Activated T-helper 2 cell treated with anti-CD3 and anti-CD28 coated beads, Interferon-gamma antibody, Interleukin-2, Interleukin-4, amounts not matched to agents 10 μg/mL and 5 μg/mL and 100 μg/mL, durations not matched to agents 14 hours and 24 hours and 36 hours (primary cell): ENCODE measurements around the gene ALG12. TPM values are rescaled to one million over a fixed set of nuclear protein-coding genes. Genes with fewer than 3 reads are reported as not detected.

Source experiments
- DNase-seq: peaks from one replicate; pipeline ENCODE4 v3.0.0; 2021; ENCODE audit warnings: low spot score
- H3K27ac Mint-ChIP-seq: one replicate; pipeline ENCODE4 v1.8.0; 2021; ENCODE audit warnings: mixed read lengths
- H3K27me3 Mint-ChIP-seq: one replicate; pipeline ENCODE4 v1.8.0; 2021; ENCODE audit warnings: low read depth, mixed read lengths
- H3K36me3 Mint-ChIP-seq: one replicate; pipeline ENCODE4 v1.8.0; 2021; ENCODE audit warnings: low read depth, mixed read lengths
- H3K4me1 Mint-ChIP-seq: one replicate; pipeline ENCODE4 v1.8.0; 2021; ENCODE audit warnings: low read depth, mixed read lengths
- H3K4me3 Mint-ChIP-seq: one replicate; pipeline ENCODE4 v1.8.0; 2021; ENCODE audit warnings: low read depth, mild to moderate bottlenecking, moderate library complexity, mixed read lengths
- H3K9me3 Mint-ChIP-seq: one replicate; pipeline ENCODE4 v1.8.0; 2021; ENCODE audit warnings: mixed read lengths
- intact Hi-C: fragments of 100-400 bp; cut with micrococcal nuclease; formaldehyde crosslinking; loops from one replicate; pipeline ENCODE4 v1.15.1; 2023
- total RNA-seq: library from RNA; stranded (reverse); gene quantifications from 2 replicates; pipeline ENCODE4 v1.2.3, GENCODE V29; 2022

ALG12 gene
- total RNA-seq, 1 donor from 2014 or later: 16.5 TPM

DNA sequence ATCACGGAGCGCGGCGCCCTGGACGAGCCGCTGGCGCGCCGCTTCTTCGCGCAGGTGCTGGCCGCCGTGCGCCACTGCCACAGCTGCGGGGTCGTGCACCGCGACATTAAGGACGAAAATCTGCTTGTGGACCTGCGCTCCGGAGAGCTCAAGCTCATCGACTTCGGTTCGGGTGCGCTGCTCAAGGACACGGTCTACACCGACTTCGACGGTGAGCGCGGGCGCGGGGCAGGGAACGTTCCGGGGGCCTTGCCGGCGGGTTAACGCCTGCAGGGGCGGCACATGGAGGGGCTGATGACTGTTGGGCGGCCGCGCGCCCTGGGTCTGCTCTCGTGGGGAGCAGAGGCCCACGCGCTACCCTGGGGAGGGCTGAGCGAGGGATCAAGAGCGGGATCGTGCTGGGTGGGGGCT is 43.4 kb upstream of the ALG12 start:
- Mint-ChIP-seq H3K4me3 (peak overlapping the region; percentile 90), H3K36me3 (peaks cover 40% of the 10 kb centered on the region)
- intact Hi-C loops: loop anchor here (1.0 to 2.0 kb wide), 2 partner anchors 15 to 25 kb away; no protein-coding TSS in a partner anchor

DNA sequence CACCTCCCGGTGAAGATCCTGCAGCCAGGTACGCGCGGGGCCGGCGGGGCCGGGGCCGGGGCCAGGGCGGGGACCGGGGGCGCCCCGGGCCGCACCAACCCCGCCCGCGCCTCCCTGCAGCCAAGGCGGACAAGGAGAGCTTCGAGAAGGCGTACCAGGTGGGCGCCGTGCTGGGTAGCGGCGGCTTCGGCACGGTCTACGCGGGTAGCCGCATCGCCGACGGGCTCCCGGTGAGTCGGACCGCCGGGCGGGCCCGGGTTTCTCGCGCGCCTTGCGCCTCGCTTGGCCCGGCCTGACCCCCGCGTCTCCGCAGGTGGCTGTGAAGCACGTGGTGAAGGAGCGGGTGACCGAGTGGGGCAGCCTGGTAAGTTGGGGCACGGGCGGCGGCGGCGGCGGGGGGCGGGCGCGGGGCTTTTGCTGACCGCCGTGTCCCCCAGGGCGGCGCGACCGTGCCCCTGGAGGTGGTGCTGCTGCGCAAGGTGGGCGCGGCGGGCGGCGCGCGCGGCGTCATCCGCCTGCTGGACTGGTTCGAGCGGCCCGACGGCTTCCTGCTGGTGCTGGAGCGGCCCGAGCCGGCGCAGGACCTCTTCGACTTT is 42.9 kb upstream of the ALG12 start:
- intact Hi-C loops: no loop called here
- H3K4me1 Mint-ChIP-seq: peaks cover 15% of the 10 kb centered on the region
- H3K36me3 Mint-ChIP-seq: peaks cover 40% of the 10 kb centered on the region
- H3K27ac Mint-ChIP-seq: peak overlapping the region; percentile 90
- no peaks in the 10 kb centered on the region for H3K9me3 Mint-ChIP-seq
- H3K27me3 Mint-ChIP-seq: no peaks in the 10 kb centered on the region
- no peak for DNase-seq
- peak overlapping the region; percentile 90 for H3K4me3 Mint-ChIP-seq

More for the DNA sequence above, 43.4 kb upstream of the ALG12 start:
- Mint-ChIP-seq H3K4me1 (peaks cover 18% of the 10 kb centered on the region), H3K27ac (peak overlapping the region; percentile 90), H3K27me3 (no peaks in the 10 kb centered on the region), H3K9me3 (no peaks in the 10 kb centered on the region)
- DNase-seq: no peak

GRCh38 chr22:49960159-49961004 is 42.1 kb upstream of the ALG12 start, which contains the start of gene PIM3:
TSS of gene PIM3 (plus strand) at chr22:49960772. CDS start at chr22:49960948, 176 bp downstream.
- peak; percentile 91 for DNase-seq
- peak within 1 kb of the TSS; percentile 91 for H3K27ac Mint-ChIP-seq
- no peaks in the 10 kb centered on the region for H3K27me3 Mint-ChIP-seq
- peaks cover 15% of the 10 kb centered on the region for H3K4me1 Mint-ChIP-seq
- H3K4me3 Mint-ChIP-seq: peak within 1 kb of the TSS; percentile 90
- H3K36me3 Mint-ChIP-seq: peaks cover 39% of the 10 kb centered on the region
- no peaks in the 10 kb centered on the region for H3K9me3 Mint-ChIP-seq
- intact Hi-C loops: loop anchor here (1.0 kb wide), 1 partner anchor 42 kb away; the partner anchor contains the start of genes ALG12 and CRELD2

- intact Hi-C loops: loop anchor here (1.0 kb wide), 1 partner anchor 41 kb away; the partner anchor contains the start of genes ALG12 and CRELD2
- H3K4me1 Mint-ChIP-seq: peaks cover 12% of the 10 kb centered on the region
- H3K27ac Mint-ChIP-seq: peak overlapping the region; percentile 91
- peak overlapping the region; percentile 87 for H3K4me3 Mint-ChIP-seq
- DNase-seq: no peak
- no peaks in the 10 kb centered on the region for H3K9me3 Mint-ChIP-seq
- H3K36me3 Mint-ChIP-seq: peaks cover 33% of the 10 kb centered on the region
- no peaks in the 10 kb centered on the region for H3K27me3 Mint-ChIP-seq
Observed at GRCh38 chr22:49959782-49960158, 41.5 kb upstream of the ALG12 start.

- Mint-ChIP-seq H3K36me3 (peaks cover 27% of the 10 kb centered on the region), H3K4me3 (peak overlapping the region; percentile 87), H3K27ac (peak overlapping the region; percentile 91), H3K4me1 (peaks cover 12% of the 10 kb centered on the region), H3K9me3 (no peaks in the 10 kb centered on the region), H3K27me3 (no peaks in the 10 kb centered on the region)
- intact Hi-C loops: no loop called here
- no peak for DNase-seq
Observed at GRCh38 chr22:49958931-49959781, 40.9 kb upstream of the ALG12 start.

GRCh38 chr22:49958366-49958921 is 40.2 kb upstream of the ALG12 start:
- H3K4me1 Mint-ChIP-seq: peaks cover 7% of the 10 kb centered on the region
- intact Hi-C loops: no loop called here
- peak overlapping the region; percentile 91 for H3K27ac Mint-ChIP-seq
- no peaks in the 10 kb centered on the region for H3K9me3 Mint-ChIP-seq
- H3K36me3 Mint-ChIP-seq: peaks cover 19% of the 10 kb centered on the region
- no peaks in the 10 kb centered on the region for H3K27me3 Mint-ChIP-seq
- DNase-seq: no peak
- H3K4me3 Mint-ChIP-seq: peak overlapping the region; percentile 87

DNA sequence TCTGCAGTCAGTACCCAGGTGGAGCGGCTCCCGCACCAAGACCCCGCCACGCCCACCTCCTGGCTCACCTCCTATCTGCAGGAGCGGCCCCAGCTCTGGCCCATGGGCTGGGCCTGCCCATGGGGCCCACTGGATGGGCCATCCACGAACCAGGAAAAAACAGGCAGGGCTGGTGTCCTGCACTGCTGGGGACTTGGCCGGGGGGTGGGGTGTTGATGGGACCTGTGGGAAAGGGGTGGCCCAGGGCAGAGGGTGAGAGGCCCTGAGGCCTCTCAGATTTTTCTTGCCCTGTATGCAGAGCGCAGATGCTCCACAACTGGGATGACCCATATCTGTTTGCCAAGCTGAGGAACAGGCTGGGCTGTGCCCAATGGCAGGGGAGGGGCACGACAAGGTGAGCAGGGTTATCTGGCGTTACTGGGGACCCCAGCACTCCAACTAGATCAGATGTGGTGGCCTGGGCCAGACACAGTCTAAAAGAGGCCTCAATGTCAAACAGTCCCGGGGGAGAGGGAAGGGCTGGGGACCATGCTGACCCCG is 39.7 kb upstream of the ALG12 start:
- Mint-ChIP-seq H3K36me3 (peaks cover 14% of the 10 kb centered on the region), H3K9me3 (no peaks in the 10 kb centered on the region), H3K4me1 (peaks cover 6% of the 10 kb centered on the region), H3K4me3 (peak overlapping the region; percentile 87), H3K27me3 (no peaks in the 10 kb centered on the region), H3K27ac (peak overlapping the region; percentile 49)
- intact Hi-C loops: no loop called here
- no peak for DNase-seq

DNA sequence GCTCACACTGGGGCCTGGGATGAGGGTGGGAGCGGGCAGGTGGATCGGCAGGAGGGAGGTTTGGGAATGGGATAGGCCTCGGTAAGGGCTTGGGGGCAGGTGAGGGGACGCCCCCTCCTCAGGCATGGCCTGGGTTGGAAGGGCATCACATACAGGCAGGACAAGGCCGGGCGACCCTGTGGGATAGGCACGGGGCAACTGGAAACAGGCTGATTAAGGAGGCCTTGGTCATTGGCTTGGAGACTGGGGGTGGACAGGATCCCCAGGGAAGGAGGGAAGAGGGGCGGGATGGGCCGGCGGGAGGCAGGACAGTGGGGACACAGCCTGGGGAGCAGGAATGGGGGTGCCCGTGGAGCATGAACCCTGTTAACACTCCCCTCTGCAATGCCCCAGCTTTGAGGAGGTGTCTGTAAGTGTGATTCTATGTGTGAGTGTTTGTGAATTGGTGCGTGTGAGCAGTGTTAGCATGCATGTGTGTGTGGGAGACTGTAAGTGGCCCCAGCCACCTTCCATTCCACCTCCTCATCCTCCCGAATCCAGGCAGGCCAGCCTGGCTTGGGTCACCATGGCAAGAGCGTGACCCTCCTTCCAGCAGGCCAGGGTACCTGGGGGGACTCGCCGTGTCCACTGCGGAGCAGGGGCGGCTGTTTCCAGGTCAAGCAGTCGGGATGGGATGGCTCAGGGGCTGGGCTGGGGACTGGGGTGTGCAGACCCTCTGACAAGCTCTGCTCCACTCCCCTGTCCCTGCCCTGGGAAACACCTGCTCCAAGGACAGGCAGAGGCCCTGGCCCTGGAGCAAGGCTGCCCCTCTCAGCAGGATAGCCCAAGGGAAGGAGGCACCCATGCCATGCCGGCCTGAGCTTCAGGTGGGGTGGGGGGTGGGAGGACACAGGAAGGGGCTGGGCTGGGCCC is 38.9 kb upstream of the ALG12 start:
- Mint-ChIP-seq H3K27me3 (no peaks in the 10 kb centered on the region), H3K27ac (no peak overlapping the region), H3K4me3 (no peak overlapping the region), H3K9me3 (no peaks in the 10 kb centered on the region), H3K4me1 (peaks cover 6% of the 10 kb centered on the region), H3K36me3 (peaks cover 7% of the 10 kb centered on the region)
- no peak for DNase-seq
- intact Hi-C loops: no loop called here

- H3K4me1 Mint-ChIP-seq: peaks cover 6% of the 10 kb centered on the region
- no peak overlapping the region for H3K4me3 Mint-ChIP-seq
- intact Hi-C loops: no loop called here
- no peak overlapping the region for H3K27ac Mint-ChIP-seq
- no peaks in the 10 kb centered on the region for H3K9me3 Mint-ChIP-seq
- no peak for DNase-seq
- no peaks in the 10 kb centered on the region for H3K27me3 Mint-ChIP-seq
- H3K36me3 Mint-ChIP-seq: peaks cover under 1% of the 10 kb centered on the region
Observed at GRCh38 chr22:49956418-49956770, 38.2 kb upstream of the ALG12 start.

DNA sequence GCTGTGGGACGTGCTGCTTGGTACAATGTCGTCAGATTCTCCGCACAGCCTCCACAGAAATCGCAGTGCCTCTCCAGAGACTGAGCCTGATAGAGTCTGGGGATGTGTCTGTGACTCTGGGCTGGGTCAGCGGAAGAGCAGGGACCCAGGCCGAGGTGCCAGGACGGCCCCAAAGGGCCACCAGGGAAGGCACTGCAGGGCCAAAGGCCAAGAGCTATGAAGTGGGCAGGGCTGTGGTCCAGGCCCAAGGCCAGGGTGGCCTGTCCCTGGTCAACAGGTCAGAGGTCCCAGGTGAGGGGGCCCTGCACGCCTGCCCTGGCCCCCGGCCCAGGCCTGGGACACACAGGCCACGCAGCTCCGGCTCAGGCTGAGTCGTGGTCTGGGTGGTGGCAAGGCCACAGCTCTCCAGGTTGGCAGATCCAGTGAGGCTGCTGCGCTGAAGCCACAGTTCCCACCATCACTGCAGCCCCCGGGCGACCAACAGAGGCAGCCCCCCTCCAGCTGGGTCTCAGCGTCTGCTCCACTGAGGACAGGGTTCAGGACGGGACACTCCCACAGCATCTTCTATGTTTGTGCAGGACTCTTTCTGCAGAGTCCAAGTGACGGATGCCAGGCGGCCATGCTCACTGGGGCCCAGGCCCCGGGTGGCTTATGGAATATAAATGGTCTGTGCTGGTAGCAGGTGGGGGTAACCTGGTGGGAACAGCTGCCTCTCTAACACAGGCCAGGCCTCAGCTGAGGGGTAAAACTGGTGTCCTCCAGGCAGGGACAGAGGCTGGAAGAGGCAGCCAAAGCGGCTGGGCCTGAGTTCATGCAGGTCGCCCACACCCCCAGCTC is 37.6 kb upstream of the ALG12 start:
- Mint-ChIP-seq H3K36me3 (no peaks in the 10 kb centered on the region), H3K9me3 (no peaks in the 10 kb centered on the region), H3K27ac (no peak overlapping the region), H3K27me3 (no peaks in the 10 kb centered on the region), H3K4me1 (peaks cover 6% of the 10 kb centered on the region), H3K4me3 (no peak overlapping the region)
- DNase-seq: no peak
- intact Hi-C loops: no loop called here
